Measurements from ENCODE around the gene POLE. TPM values are rescaled to one million over a fixed set of nuclear protein-coding genes. Genes with fewer than 3 reads are reported as not detected.

POLE gene
- total and polyA plus RNA-seq, 9 of the 15 experiments (the other 6 are each of a cell fraction or from before 2014, with no cell fraction given): 2.4 to 154 (median 49.6) TPM

DNA sequence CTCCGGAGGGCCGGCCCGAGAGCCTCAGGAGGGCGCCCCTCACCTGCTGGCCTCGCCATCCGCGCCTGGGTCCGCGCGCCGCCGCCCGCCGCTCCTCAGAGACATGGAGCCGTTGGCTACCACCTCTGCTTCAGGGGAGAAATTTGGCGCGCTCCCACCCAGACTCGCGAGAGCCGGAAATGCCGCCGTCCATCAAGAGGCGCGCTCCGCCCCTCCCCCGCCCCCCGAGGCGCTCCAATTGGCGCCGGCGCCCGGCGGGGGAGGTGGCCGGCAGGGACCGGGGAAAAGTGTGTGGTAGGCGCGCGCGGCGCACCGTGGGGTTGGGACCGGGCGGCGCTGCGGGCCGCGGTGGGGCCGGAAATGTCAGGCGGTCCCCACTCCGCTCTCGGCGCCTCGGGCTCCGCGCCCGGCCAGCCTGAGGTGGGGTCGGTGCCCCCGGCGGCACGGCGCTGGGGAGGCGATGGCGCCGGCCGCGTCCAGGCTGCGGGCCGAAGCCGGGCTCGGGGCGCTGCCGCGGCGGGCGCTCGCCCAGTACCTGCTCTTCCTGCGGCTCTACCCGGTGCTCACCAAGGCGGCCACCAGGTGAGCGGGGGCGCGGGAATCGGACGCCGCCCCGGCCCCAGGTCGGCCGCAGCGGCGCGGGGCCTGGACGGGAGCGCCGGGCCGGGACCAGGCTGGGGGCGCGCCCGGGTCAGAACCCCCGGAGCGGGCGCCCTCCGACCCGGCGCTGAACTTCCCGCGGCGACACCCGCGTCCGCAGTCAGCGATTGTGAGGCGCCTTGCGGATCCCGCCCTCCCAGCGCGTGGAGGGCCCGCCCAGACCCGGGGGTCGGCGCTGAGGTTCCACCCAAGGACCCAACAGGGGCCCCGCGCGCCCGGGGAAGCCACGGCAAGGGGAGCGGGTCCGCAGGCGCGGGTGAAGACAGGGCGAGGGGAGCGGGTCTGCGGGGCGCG, at the start of gene POLE, which contains the start of gene PXMP2 (continued):
- no peak for TF ChIP-seq ZEB2 (IDR thresholded peaks at IDR 0.05)
- TF ChIP-seq MEF2A (IDR thresholded peaks at IDR 0.05; ENCODE audit: control insufficient read depth, low read depth, low read length): 0 out of 2 replicates have a peak, but pooled peaks have one; percentile 7
- TF ChIP-seq ARHGAP35 (IDR thresholded peaks at IDR 0.05; ENCODE audit: partially characterized antibody): peak; percentile 85
- no peak for TF ChIP-seq RBM17 (IDR thresholded peaks at IDR 0.05; ENCODE audit: borderline replicate concordance, low read depth, low read length)
- TF ChIP-seq NFYB (IDR thresholded peaks at IDR 0.05; ENCODE audit: extremely low read depth, insufficient read length): peak; percentile 21
- TF ChIP-seq LEF1 (IDR thresholded peaks at IDR 0.05): no peak
- TF ChIP-seq NR4A1 (CRISPR knock-in tag; IDR thresholded peaks at IDR 0.05): no peak
- 0 out of 2 replicates have a peak, but pooled peaks have one; percentile 43 for TF ChIP-seq NR4A1 (tag; IDR thresholded peaks at IDR 0.05)
- no peak for TF ChIP-seq XRCC3 (IDR thresholded peaks at IDR 0.05)
- peak; percentile 46 for TF ChIP-seq POLR2B (IDR thresholded peaks at IDR 0.05; ENCODE audit: low read depth, partially characterized antibody)
- TF ChIP-seq SMARCA4 (IDR thresholded peaks at IDR 0.05): no peak
- 0 out of 2 replicates have a peak, but pooled peaks have one; percentile 29 for TF ChIP-seq TEAD4 (IDR thresholded peaks at IDR 0.05; ENCODE audit: low read length)
- no peak for TF ChIP-seq TEAD4 (CRISPR knock-in tag; IDR thresholded peaks at IDR 0.05; ENCODE audit: borderline replicate concordance)
- peak; percentile 68 for TF ChIP-seq ARID4B (CRISPR knock-in tag; IDR thresholded peaks at IDR 0.05)
- peak; percentile 86 for TF ChIP-seq POLR2AphosphoS5 (IDR thresholded peaks at IDR 0.05; ENCODE audit: control insufficient read depth, insufficient read depth, low read depth, low read length)
- TF ChIP-seq VEZF1 (CRISPR knock-in tag; IDR thresholded peaks at IDR 0.05): peak; percentile 92
- TF ChIP-seq NR3C1 (CRISPR knock-in tag; IDR thresholded peaks at IDR 0.05): peak; percentile 69
- peak; percentile 76 for TF ChIP-seq RBBP5 (IDR thresholded peaks at IDR 0.05; ENCODE audit: borderline replicate concordance, insufficient read depth, low read length, poor library complexity, severe bottlenecking)
